ENCODE results near the gene L1CAM. TPM values are rescaled to one million over a fixed set of nuclear protein-coding genes. Genes with fewer than 3 reads are reported as not detected.

The L1CAM gene
- polyA plus RNA-seq, 5 donors, result 0.13 to 0.44 (median 0.20) TPM

- no peak for DNase-seq
These were observed 19.6 kb upstream of the L1CAM start for GRCh38 chrX:153905481-153906095.

- DNase-seq, result no peak
These were observed 18.3 kb upstream of the L1CAM start, which contains the start of gene AVPR2 for GRCh38 chrX:153903991-153904957. TSS of gene AVPR2 (plus strand) at chrX:153904673. CDS start at chrX:153905146, 473 bp downstream.

- DNase-seq, result no peak
These were observed 17.4 kb upstream of the L1CAM start for GRCh38 chrX:153903238-153903980.

- no peak for DNase-seq
These were observed 16.4 kb upstream of the L1CAM start for GRCh38 chrX:153902385-153902784.

- DNase-seq, result no peak
These were observed 15.8 kb upstream of the L1CAM start for GRCh38 chrX:153901753-153902140.

GRCh38 chrX:153900831-153901752 lies 15.1 kb upstream of the L1CAM start:
- no peak for DNase-seq

GRCh38 chrX:153897899-153898298 lies 11.9 kb upstream of the L1CAM start:
- no peak for DNase-seq

- no peak for DNase-seq
These were observed 3.1 kb upstream of the L1CAM start for GRCh38 chrX:153889123-153889522.

- no peak for DNase-seq
These were observed 2.4 kb upstream of the L1CAM start for GRCh38 chrX:153888344-153888743.

GRCh38 chrX:153887385-153887784 lies 1.4 kb upstream of the L1CAM start:
- no peak for DNase-seq

GRCh38 chrX:153886915-153887314 lies 942 bp upstream of the L1CAM start:
- no peak for DNase-seq

GRCh38 chrX:153885208-153885787 lies 675 bp downstream of the L1CAM start:
- no peak for DNase-seq

GRCh38 chrX:153884590-153884989 lies 1.4 kb downstream of the L1CAM start:
- DNase-seq, result no peak

GRCh38 chrX:153884136-153884535 lies 1.8 kb downstream of the L1CAM start:
- DNase-seq, result no peak

- no peak for DNase-seq
These were observed 2.7 kb downstream of the L1CAM start for GRCh38 chrX:153883163-153883843.

GRCh38 chrX:153882557-153882956 lies 3.4 kb downstream of the L1CAM start:
- DNase-seq, result no peak

- no peak for DNase-seq
These were observed 3.9 kb downstream of the L1CAM start for GRCh38 chrX:153882086-153882498.

GRCh38 chrX:153881281-153881680 lies 4.7 kb downstream of the L1CAM start:
- DNase-seq, result no peak

- DNase-seq, result no peak
These were observed 5.5 kb downstream of the L1CAM start for GRCh38 chrX:153880440-153880815.

GRCh38 chrX:153879741-153880439 lies 6.1 kb downstream of the L1CAM start:
- no peak for DNase-seq
